HG02571 (cell line): ENCODE results near the gene TNFRSF18.
"Not testable (repeated sequence)": the region's sequence is repeated elsewhere in the genome, so short reads cannot be mapped to it uniquely, and the experiment has no call there.

Source experiments
- ATAC-seq: cut with Tn5 transposase; IDR thresholded peaks from one replicate; pipeline ENCODE4 v1.9.1; 2021; ENCODE audit warnings: mild to moderate bottlenecking, moderate library complexity; ENCODE audit not compliant: unreplicated experiment

TNFRSF18 gene

DNA sequence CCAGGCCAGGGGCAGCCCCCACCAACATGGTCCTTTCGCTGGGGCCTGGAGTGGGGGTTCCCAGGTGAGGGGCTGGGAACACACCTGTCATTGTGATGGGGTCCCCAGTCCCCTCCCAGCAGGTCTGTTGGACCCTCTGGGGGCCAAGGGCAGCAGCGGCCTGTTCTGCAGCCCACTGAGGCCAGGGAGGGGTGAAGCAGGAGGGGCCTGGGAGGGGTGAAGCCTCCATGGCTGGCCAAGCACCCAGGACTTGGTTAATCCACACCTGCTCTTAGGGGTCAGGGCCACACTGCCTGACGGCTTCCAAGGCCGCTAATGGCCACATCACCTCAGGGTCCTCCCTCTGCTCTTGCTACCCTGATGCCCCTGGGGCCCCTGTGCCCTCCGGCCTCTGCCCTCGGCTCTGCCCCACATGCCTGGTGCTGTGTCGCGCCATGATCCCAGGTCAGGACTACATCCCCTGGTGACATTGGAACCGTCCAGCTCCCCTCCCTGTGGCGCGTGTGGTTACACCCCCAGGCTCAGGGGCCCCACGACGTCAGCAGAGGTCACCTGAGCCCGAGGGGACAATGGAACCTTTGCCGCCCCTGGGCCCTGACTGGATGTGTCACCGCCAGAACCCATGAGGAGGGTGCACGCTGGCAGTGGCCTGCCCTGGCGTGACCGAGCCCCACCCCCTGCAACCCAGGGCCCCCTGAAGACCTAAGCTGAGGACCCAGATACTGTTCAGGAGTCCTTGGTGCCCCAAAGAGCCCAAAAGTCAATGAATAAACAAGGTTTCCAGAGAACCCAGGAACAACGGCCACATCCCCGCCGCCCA lies 7.0 kb downstream of the TNFRSF18 start:
- ATAC-seq: no peak

DNA sequence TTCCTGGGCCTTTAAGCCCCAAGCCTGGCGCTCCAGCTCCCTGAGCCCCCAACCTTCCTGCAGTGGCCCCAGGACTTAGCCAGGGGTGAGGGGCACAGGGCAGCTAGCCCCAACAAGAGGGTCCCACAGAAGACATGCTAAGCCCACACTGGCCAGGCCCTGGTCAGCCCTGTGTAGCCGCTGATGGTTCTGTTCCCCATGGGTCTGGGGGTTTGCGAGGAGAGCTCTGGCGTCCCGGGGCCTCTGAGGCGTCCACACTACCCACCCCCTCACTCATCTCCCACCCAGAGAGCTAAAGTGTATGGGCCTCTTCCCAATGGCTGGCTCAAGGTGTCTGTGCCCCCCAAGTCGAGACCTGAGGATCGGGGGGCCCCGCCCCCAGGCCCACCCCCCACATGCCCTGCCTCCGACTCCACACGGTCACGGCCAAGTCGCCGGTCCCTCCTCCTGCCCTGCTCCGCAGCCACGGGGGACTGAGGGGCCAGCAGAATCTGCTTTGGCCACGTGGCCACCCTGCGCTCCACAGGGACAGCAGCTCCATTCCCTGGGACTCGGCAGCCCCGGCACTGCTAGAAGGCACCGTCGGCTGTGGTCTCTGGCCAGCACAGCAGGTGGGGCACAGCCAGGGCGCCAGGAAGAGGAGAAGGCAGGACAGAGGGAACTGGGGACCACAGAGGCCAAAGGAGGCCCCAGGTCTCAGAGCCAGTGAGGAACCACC lies 7.8 kb downstream of the TNFRSF18 start:
- no peak for ATAC-seq

DNA sequence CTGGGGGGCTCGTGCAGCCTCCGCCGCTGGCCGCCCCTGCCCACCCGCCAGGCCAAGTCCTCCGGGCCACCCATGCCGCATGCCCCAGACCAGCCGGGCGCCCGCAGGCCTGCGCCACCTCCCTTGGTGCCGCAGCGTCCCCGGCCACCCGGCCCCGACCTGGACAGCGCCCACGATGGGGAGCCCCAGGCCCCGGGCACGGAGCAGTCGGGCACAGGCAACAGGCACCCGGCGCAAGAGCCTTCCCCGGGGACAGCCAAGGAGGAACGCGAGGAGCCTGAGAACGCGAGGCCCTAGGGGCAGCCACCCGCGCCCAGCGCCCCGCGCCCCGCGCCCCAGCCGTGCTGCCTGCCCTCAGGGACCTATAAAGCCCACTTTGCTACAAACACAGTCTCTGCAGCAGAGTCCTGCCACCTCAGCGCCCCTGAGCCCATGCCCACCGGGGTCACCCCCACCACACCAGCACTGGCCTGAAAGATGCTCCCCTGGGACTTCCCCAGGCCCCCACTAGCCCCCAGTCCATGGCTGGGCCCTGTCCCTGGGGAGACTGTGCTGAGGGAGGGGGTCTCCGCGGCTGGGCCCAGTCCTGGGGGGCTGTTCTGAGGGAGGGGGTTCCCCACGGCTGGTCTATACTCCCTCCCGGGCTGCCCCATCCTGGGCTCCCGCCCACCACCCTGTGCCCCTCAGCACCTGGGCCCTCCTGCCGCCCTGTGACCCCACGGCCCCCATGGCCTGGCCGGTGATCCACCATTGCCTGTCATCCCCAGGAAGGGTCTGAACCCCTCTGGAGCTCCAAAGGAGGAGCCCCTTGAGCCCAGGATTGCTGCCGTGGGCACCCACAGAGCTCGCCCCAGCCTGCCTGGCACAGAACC lies 8.6 kb downstream of the TNFRSF18 start:
- no peak for ATAC-seq

- ATAC-seq: no peak
Measured at GRCh38 chr1:1197188-1197500, 9.2 kb downstream of the TNFRSF18 start.

- no peak for ATAC-seq
Measured at GRCh38 chr1:1196431-1197187, 9.8 kb downstream of the TNFRSF18 start.

DNA sequence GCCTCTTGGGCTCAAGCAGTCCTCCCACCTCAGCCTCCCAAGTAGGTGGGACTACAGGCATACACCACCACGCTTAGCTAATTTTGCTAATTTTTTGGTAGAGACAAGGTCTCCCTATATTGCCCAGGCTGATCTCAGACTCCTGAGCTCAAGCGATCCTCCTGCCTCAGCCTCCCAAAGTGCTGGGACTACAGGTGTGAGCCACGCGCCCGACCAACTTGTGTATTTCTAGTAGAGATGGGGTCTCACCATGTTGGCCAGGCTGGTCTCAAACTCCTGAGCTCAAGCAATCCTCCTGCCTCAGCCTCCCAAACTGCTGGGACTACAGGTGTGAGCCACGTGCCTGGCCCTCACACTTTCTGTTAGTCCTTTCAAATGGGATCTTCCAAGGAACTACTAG lies 10.7 kb downstream of the TNFRSF18 start:
- ATAC-seq: not testable (repeated sequence)

- no peak for ATAC-seq
Measured at GRCh38 chr1:1194723-1195122, 11.7 kb downstream of the TNFRSF18 start.

GRCh38 chr1:1191734-1192133 lies 14.7 kb downstream of the TNFRSF18 start:
- ATAC-seq: no peak

DNA sequence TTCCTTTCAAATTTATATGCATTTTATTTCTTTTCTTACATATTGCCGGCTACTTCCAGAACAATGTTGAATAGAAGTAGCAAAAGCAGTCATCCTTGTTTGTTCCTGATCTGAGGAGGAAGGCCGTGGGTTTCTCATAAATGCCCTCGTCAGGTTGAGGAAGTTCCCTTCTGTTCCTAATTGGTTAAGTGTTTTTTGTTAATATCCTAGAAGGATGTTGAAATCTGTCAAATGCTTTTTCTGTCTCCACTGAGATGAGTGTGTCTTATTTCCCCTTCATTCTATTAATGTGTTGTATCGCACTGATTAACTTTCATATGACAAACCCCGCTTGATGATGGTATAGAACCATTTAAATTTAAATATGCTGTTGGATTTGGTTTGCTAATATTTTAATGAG lies 17.3 kb downstream of the TNFRSF18 start:
- ATAC-seq: no peak

DNA sequence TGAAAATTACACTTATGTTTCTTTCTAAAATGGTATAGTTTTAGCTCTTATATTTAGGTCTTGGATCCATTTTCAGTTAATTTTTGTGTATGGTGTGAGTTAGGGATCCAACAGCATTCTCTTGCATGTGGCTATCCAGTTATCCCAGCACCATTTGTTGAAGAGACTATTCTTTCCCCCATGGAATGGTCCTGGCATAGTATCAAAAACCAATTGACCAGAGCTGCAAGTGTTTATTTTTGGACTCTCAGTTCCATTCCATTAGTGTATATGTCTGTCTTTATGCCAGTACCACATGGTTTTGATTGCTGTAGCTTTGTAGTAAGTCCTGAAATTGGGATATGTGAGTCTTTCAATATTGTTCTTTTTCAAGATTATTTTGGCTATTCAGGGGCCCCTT lies 18.5 kb downstream of the TNFRSF18 start:
- no peak for ATAC-seq

GRCh38 chr1:1185101-1185765 lies 21.2 kb downstream of the TNFRSF18 start:
- no peak for ATAC-seq

- ATAC-seq: no peak
Measured at GRCh38 chr1:1183833-1184775, 22.3 kb downstream of the TNFRSF18 start.

- ATAC-seq: no peak
Measured at GRCh38 chr1:1183221-1183747, 23.1 kb downstream of the TNFRSF18 start.

GRCh38 chr1:1182491-1183220 lies 23.7 kb downstream of the TNFRSF18 start:
- no peak for ATAC-seq

GRCh38 chr1:1181938-1182410 lies 24.4 kb downstream of the TNFRSF18 start:
- ATAC-seq: no peak

- ATAC-seq: no peak
Measured at GRCh38 chr1:1181129-1181937, 25.1 kb downstream of the TNFRSF18 start.
